ENCODE measurements around the gene NMNAT1.
"Not testable (repeated sequence)": the region's sequence is repeated elsewhere in the genome, so short reads cannot be mapped to it uniquely, and the experiment has no call there.

The NMNAT1 gene

DNA sequence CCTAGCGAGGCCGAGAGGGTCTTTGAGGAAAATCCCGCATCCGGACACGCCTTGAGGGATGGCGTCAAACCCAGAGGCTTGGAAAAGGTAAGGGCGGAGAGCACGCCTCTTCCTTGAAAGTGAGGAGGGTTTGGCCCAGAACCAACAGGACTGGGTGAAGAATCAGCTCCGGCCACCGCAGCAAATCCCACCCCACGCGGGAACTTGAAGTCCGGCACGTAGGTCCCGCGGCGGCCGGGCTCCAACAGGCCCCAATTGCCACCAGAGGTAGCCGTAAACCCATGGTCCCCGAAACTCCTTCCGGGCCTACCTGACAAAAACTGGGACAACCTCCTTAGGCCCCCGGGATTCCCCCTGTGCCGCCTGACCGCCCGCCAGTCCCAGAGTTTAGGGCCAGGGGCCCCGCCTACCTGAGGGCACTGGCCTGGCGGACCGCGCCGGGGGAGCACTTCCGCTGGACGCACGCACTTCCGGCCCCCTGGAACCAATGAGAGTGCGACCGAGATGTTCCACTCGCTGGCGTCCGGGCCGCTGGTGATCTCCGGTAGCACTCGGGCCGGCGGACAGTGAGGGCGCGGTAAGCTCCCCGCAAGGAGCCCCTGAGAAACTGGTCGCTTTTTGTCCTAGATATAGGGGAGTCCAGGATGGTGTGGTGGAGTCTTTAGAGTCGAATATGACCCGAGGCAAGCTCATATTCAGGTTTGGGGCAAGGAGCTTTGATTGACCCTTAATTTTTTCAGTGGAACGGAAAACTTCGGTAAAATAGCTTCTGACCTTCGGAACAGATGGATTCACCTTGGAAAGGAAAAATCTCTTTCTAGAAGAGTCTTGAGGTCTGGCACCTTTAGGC lies at the start of gene NMNAT1, which contains the start of gene LZIC:
TSS of gene NMNAT1 (plus strand) at position 537 of the 850 bp plus-strand sequence. CDS start 28,599 bp downstream, outside the sequence.
TSS of gene LZIC (minus strand) at position 453 of the 850 bp plus-strand sequence. CDS start 6,772 bp downstream, outside the sequence.
- DNase-seq (ENCODE audit: low spot score) = peak; percentile 86

DNA sequence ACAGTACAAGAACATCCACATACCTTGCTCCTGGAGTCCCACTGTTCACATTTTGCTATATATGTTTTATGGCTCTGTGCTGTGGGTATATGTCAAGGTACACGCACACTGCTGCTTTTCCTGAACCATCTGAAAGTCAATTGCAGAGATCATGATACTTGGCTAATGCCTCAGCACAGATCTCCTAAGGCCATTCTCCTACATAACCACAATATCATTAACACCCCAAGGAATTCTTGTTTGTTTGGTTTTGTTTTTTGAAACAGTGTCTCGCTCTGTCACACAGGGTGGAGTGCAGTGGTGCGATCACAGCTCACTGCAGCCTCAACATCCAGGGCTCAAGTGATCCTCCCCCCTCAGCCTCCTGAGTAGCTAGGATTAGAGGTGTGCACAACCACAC lies 49.2 kb upstream of the NMNAT1 start:
- DNase-seq (ENCODE audit: low spot score) = no peak

DNA sequence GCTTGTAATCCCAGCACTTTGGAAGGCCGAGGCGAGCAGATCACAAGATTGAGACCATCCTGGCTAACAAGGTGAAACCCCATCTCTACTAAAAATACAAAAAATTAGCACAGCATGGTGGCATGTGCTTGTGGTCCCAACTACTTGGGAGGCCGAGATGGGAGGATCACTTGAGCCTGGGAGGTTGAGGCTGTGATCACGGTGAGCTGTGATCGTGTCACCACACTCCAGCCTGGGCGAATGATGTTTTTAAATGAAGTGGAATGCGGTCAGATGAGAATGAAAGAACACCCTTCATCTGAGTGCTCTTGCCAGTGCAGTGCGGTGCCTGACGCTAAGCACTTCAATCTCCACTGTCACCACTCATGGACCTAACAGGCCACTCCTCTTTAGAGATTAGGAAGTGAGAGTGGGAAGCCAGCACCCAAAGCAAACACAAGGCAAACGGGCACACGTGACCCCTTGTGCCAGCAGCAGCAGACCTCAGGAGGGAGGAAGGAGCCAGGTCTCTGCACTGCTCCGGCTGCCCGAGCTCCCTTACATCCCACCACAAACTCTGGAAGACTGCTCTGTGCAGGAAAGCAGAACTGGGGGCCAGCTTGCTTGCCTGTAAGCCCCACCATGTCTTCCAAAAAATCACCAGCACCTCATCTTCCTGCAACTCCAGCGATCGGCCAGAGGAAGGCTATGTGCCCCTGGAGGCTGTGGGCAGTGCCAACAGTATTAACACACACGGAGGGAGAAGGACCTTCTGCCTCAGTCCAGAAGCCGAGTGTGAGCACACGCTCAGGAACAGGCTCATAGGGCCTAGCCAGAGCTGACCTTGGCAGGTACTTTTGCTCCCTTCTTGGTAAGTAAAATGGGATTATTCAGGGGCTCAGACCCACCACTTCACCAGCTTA lies 42.9 kb upstream of the NMNAT1 start:
- no peak for DNase-seq (ENCODE audit: low spot score)

DNA sequence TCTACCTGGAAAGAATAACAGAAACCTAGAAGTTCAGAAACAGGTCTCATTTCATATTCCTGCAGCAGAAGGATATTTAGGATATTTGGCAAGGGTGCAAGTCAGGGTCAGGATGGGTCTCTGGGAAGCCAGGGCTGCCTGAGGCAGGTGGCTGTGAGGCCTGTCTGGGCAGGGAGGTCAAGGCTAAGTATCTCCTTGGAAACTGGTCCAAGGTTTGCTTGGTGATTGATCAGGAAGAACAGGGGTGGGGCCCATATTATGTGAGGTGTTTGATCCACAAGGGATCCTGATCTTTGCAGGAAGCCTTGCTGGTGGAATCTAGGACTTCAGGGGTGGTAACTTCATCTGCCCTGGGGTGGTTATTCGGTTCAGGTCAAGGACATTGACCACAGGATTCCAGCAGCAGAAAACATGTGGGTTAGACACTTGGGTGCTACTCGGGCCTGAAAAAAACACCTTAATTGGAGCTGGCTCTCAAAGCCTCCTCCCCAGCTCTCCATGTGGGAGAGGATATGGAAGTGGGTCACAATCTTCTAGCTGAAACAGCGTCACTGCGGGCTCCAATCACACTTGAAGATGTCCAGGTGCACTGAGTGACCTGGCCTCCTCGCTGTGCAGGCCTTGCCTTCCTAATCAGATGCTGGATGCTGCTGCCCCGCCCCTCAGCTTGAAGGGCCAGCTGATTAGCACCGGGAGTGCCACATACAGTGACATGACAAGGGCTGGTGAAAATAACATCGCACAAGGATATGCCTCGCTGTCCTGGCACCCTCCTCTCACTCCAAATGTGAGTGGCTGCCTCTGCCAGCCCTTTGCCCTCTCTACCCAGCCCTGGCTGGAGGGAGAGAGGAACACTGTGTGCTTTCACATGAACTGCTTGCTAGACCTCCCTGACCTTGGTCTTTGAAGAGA lies 41.9 kb upstream of the NMNAT1 start:
- no peak for DNase-seq (ENCODE audit: low spot score)

DNA sequence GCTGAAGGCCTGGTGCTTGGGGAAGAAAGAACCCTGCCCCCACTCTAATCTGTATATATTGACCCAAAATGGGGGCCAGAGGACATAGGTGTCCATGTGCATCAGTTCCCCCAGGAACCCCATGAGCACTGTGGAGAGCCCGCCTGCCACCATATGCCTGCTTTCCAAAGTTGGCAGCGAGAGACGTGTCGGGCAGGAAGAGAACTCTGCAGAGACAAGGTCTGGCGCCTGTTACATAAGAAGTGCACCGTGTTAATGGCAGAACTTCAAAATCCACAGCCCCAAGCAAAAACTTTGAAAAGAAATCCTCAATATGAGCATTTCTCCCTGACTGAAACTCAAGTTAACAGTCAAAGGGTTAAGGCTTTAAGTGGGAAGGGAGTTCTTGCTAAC lies 41.2 kb upstream of the NMNAT1 start:
- no peak for DNase-seq (ENCODE audit: low spot score)

DNA sequence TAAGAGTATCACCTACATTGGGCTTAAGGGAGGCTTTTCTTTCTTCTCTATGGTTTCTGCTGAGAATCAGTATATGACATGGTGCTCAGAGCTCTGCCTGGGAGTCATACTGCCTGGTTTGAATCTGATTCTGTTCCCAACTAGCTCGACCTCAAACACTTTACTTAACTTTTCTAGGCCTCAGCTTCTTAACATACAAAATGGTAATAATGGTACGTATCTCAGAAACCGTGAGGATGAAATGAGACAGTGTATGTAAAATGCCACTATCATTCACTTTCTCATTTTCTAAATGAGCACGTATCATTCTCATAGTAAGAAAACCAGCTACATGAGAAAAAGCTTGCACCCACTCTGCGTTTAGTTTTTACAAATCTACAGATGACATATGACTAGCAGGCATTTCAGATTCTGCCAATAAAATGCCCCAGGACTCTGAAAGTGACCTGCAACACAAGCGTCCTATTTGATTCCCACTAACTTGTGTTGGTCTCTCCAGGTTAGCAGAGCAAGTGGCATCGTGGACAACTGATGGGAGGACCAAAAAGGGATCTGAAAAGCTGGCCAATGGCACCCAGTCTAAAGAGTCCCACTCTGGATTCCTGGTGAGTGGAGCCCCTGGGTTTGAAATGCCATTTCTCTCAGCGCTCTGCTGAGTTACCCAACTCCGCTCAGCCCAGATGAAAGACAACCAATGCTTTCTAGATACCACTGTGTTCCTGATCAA lies 39.3 kb upstream of the NMNAT1 start:
- DNase-seq (ENCODE audit: low spot score) = no peak

DNA sequence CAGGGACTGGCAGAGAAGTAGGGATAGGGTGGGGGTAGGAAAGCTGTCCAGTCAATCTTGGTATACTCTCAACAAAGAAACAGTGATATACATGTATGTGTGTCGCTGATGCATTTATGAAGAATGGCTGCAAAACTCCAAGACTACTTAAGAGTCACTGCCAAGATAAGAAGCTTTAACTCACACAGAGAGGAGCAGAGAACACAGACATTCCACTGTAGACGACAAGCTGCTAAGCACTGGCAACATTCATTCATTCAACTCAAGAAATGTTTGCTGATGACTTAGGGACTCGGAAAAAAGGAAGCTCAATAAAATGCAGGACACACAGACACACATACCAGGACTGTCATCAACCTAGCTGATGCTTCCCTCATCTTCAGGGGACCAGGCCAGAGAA lies 38.7 kb upstream of the NMNAT1 start:
- DNase-seq (ENCODE audit: low spot score) = no peak

DNA sequence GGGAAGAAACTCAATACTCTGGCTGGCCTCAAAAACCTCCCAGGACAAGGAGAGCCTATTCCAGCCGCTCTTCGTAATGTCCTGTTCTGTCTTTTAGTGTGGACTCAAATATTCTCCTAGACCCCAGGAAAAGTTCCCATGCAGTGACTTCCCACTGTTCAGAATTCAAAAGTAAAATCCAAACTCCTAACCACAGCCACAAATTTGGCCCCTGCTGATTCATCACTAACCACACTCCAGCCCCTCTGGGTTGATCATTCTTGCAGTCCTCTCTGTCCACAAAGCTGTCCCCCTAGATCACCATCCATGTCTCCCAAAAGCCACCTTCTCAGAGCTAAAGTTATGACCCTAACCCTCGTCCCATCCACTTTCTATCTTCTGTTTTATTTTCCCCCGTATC lies 38.3 kb upstream of the NMNAT1 start:
- no peak for DNase-seq (ENCODE audit: low spot score)

DNA sequence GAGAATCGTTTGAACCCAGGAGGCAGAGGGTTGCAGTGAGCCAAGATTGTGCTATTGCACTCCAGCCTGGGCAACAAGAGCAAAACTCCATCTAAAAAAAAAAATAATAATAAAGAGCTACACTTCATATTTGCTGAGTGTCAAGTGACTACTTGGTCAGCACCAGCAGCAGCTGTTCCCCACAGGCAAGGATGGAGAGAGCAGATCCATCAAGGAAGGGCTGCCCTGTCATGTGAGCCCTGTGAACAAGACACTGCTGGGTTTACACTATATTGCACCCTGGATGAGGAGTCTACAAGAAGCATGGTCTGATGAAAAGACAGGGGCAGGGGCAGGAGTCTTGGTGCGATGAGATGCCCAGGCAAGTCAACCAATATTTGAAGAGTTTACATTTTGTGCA lies 36.8 kb upstream of the NMNAT1 start:
- no peak for DNase-seq (ENCODE audit: low spot score)

DNA sequence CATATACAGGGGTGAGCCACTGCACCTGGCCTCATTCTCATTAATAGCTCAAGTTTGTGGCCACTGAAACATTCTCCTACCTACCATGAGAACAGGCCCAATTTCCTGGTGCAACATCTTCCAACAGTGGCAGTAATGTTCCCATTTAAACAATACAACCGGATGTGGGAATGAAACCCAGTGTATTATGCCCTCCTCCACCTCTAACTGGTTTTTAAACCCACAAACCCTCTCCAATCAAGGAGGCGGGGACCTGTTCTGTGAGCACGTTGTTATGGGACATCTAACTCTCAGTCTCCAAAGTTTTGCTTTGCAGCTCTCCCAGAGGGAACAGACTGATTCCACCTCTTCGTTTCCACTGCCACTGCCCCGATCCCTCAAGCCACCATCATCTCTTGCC lies 35.8 kb upstream of the NMNAT1 start:
- DNase-seq (ENCODE audit: low spot score) = no peak

DNA sequence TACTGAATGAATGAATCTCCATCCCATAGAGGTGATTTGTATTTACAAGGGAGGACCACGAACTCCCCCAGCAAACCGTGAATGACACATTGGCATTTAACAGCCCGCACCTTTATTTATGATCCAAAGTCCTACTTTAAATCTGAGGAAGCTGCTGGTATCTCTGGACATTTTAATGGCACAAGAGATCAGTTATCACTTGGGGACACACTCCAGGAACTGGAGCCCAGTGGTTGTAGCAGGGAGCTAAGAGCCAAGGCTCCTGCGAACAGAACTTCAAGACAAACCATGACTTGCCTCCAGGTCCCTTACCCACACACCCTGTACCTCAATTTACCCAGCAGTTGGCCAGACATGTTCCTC lies 34.4 kb upstream of the NMNAT1 start:
- no peak for DNase-seq (ENCODE audit: low spot score)

DNA sequence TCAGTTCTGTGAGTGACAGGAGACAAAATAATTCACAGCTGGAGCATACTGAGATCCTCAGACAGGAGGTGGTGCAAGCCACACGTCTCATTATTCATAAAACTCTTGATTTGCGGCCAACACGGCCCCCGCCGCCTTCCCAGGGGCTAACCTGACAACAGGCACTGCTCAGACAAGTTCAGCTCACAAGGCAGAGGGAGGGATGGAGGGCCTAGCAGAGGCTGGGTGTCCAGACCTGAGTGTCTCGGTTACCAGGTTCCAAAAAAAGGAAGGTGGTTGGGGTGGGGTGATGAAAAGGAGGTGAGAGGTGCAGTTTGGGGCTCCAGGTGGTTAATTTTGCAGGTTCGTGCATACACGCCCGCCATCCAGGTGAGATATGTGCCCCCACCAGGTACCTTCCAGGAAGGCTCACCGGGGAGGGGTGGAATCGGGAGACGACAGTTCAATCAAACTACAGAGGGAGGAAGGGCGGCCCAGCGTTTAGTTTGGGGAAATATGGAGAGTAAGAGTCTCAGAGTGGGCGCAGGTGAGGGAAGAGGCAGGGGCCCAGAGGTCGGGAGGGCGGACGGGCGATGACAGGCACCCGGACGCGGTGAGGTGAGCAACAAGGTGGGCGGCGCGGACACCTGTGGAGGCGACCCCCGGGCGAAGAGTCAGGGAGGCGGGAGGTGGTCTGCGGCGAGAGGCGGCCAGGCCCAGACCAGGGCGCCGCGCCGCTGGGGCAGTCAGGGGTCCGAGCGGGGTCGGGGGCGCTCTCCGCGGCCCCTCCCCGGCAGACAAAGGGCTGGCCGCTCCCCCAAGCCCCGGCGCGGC lies 33.8 kb upstream of the NMNAT1 start:
- no peak for DNase-seq (ENCODE audit: low spot score)

DNA sequence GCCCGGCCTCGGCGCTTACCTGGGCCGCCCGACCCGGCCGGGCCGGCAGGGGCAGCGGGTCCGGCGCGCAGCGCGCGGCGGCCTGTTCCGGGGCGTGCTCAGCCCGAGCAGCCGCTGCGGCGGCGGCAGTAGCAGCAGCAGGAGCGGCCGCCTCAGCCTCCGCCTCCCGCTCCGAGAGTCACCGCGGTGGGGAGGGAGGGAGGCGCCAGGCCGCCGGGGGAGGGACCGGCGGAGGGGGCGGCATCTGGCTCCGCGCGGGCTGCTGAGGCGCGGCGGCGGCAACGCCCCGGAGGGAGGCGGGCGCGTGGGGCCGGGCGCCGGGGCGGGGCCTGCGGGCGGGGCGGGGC lies 33.2 kb upstream of the NMNAT1 start, which contains the start of gene CTNNBIP1:
TSS of gene CTNNBIP1 (minus strand) at position 194 of the 347 bp plus-strand sequence. CDS start 38,205 bp downstream, outside the sequence.
- no peak for DNase-seq (ENCODE audit: low spot score)

DNA sequence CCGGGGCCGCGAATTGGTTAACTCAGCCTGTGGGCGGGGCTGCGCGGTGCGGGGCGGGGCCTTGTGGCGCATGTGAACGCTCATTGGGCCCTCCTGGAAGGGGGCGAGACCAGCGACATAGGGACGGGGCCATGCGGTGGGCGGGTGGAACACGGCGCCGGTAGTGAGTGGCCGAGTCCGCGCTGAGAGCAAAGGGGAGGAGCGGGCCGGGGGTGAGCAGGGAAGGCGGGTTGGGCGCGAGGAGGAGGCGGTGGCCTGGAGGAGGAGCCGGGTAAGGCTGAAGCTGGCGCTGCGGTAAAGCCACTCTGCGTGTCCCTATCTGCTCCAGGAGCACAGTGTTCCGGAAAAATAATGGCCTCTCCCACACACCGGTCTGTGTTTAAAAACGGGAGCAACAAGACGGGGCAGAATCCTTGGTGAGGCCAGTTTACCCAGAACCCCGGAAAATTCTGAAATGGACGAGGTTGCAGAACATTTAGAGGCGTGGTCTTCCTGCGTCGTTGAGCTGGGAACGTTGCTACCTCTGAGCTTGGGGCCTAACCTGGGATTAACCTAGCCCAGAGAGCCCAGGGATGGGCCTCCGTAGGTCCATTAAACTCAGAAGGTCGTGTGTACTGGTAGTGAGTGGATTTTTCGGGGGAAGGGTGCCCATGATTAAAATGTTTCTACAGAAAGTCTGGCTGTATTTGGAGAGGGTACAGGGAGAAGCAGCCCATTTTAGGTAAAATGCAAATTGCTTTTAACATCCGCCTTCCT lies 32.7 kb upstream of the NMNAT1 start:
- DNase-seq (ENCODE audit: low spot score) = peak; percentile 92

DNA sequence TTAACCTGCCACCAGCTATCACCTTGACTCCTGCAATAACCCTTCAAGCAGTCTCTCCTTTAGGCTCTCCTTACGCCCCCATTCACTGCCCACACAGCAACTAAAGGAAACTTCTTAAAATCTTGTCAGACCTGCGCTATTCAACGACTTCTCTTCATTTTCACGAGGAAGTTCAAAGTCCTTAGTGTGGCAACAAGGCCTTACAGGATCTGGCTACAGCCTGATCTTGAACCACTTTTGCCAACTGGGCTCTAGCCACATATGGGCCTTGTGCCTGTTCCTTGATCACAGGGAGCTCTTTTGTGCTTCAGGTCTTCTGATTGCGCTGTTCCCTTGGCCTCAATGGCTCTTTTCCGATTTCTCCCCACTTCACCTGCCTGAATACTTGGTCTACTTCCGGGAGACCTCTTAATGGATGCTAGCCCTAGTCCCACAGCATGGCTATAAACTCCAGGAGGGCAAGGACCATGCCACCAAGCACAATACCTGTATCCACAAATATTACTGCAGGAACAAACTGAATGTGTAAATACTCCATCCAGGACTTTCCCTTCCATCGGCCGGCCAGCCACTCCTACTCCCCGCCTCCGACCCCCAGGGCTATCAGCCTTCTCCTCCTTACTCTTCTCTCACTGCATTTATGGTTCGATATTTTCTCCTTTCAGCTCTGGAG lies 30.9 kb upstream of the NMNAT1 start:
- DNase-seq (ENCODE audit: low spot score) = no peak

DNA sequence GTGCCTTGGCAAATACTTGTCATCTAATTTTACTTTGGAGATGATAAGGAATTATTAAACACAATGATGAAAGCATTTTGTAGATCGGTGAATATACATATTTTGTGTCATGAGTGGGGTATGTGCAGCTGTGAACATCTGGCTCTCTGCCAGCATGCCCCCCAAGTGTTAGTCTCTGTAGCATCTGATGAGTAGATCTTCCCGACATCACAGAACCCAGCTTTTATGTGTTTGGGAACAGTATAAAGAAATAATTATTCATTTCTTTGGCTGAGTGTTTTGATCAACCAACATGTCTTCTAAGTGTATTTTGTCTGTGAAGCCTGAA lies 28.7 kb upstream of the NMNAT1 start:
- no peak for DNase-seq (ENCODE audit: low spot score)

DNA sequence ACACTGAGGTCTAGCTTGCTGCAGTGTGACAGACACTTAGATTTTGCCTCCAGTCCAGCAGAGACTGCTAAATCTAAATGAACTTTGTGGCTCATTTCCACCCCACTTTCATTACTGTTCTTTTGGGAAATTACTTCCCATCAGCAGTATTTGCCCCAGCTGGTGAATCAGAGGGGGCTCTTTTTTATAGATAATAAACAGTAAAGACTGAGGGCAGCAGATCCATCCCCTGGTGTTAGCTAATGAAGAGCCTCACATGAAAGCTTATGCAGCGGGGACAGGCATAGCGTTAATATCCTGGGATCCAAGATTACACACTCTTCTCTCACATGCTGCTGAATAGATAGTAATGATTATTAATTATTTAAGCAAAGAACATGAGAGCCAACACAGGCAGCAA lies 26.8 kb upstream of the NMNAT1 start:
- DNase-seq (ENCODE audit: low spot score) = no peak

DNA sequence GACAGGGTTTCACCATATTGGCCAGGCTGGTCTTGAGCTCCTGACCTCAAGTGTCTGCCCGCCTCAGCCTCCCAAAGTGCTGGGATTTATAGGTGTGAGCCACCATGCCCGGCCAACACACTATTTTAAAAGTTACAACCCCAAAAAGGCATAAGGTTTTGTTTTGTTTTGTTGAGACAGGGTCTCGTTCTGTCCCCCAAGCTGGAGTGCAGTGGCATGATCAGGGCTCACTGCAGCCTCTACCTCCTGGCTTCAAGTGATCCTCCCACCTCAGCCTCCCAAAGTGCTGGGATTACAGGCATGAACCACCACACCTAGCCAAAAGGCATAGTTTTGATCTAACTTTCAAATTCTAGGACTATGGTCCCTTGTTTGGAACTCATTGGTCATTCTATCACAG lies 25.8 kb upstream of the NMNAT1 start:
- not testable (repeated sequence) for DNase-seq (ENCODE audit: low spot score)

DNA sequence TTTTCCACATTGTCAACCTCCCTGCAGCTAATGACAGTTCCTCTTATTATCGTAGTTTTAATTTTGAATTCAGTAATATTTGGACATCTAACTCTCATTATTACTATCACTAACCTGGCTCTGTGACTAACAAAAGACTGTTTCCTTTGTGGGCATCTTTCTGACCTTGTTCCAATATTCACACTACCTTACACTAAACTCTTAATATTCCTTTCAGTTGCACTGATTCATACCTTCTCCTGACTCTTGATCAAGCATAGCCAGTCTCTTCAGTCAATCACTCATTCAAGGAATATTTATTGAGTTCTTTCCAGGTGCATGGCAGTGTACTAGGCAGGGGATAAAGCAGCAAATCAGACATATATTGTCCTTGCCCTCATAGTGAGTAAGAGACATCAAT lies 25.4 kb upstream of the NMNAT1 start:
- DNase-seq (ENCODE audit: low spot score) = no peak
